KMS-11 (cell line): Measurements from ENCODE around the gene SCNN1G.
"Not testable (repeated sequence)": the region's sequence is repeated elsewhere in the genome, so short reads cannot be mapped to it uniquely, and the experiment has no call there.

Source experiments
- H2AFZ ChIP-seq: fragments of 200-600 bp; sonication (generic); 2 replicates; pipeline ENCODE4 v1.6.1; 2016; ENCODE audit warnings: antibody characterized with exemption, mixed run types, low read depth
- H3K27ac ChIP-seq: fragments of 200-600 bp; sonication (generic); 2 replicates; pipeline ENCODE4 v1.6.1; 2016; ENCODE audit warnings: mild to moderate bottlenecking, mixed run types
- H3K27me3 ChIP-seq: fragments of 200-600 bp; sonication (generic); 2 replicates; pipeline ENCODE4 v1.6.1; 2017; ENCODE audit warnings: mild to moderate bottlenecking, low read depth, mixed run types, moderate library complexity; ENCODE audit not compliant: insufficient read depth
- H3K36me3 ChIP-seq: fragments of 200-600 bp; sonication (generic); 2 replicates; pipeline ENCODE4 v1.6.1; 2017; ENCODE audit warnings: mild to moderate bottlenecking, mixed run types; ENCODE audit not compliant: insufficient read depth
- H3K4me1 ChIP-seq: fragments of 200-600 bp; sonication (generic); 2 replicates; pipeline ENCODE4 v1.6.1; 2016; ENCODE audit warnings: mild to moderate bottlenecking, low read depth, mixed run types; ENCODE audit not compliant: poor library complexity, severe bottlenecking
- H3K4me2 ChIP-seq: fragments of 200-600 bp; sonication (generic); 2 replicates; pipeline ENCODE4 v1.7.0; 2016; ENCODE audit warnings: mild to moderate bottlenecking, mixed run types
- H3K4me3 ChIP-seq: fragments of 200-600 bp; sonication (generic); IDR thresholded peaks from 2 replicates; pipeline ENCODE4 v1.6.1; 2017; ENCODE audit warnings: low read depth, low read length, mixed read lengths; ENCODE audit not compliant: insufficient read depth
- H3K79me2 ChIP-seq: fragments of 200-600 bp; sonication (generic); 2 replicates; pipeline ENCODE4 v1.6.1; 2016; ENCODE audit warnings: low read depth, mixed run types; ENCODE audit not compliant: insufficient read depth
- H3K9ac ChIP-seq: fragments of 200-600 bp; sonication (generic); 2 replicates; pipeline ENCODE4 v1.6.1; 2016; ENCODE audit warnings: mild to moderate bottlenecking, mixed run types
- H4K20me1 ChIP-seq: fragments of 200-600 bp; sonication (generic); 2 replicates; pipeline ENCODE4 v1.6.1; 2016; ENCODE audit warnings: mild to moderate bottlenecking, mixed run types; ENCODE audit not compliant: insufficient read depth
- CTCF ChIP-seq: fragments of 200-600 bp; sonication (generic); conservative IDR thresholded peaks from 2 replicates; pipeline ENCODE4 v1.6.1; 2017; ENCODE audit warnings: low read depth, mild to moderate bottlenecking, antibody characterized with exemption, low read length, moderate library complexity, mixed read lengths

Gene SCNN1G

DNA sequence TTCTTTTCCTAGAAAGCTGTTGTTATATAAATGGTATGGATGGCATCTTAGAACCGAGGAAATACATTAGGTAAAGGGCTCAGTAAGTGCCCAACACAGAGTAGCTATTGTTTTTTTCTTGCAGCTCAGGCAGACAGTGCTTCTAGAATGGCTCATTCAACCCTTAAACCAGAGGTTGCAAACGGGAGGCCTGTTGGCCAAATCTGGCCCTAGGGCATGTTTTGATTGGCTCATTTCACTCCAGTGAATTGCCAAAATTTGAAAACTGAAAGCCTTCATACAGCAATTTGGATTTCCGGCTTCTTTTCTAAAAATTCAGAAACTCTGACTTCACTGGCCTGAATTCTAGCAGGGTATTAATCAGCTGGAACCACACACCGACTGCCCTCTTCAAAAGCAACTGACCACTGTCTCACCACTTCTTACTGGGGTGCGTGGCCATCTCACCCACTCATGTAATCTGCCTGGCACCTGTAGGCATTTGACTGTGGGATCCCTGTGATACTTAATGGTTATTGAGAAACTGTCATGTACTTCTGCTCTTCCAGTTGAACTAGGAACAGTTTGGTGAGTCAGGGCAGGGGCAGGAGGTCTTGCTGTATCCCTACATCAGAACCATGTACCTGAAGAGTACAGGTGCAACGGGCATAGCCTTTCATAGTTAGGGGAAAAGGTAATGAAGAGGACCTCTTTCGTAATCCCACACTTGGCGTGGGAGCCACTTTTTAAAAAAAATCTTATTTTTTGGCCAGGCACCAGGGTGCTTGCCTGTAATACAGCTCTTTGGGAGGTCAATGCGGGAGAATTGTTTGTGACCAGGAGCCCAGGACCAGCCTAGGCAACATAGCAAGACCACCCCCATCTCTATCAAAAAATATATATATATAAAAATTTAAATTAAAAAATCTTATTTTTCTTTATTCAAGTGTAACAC, 66.0 kb downstream of the SCNN1G start:
- no peak overlapping the region for H3K27ac ChIP-seq
- no peaks in the 10 kb centered on the region for H3K4me1 ChIP-seq
- H3K79me2 ChIP-seq, result no peaks in the 10 kb centered on the region
- no peak overlapping the region for H3K4me3 ChIP-seq
- TF ChIP-seq CTCF, result no peak
- H3K9ac ChIP-seq, result no peak overlapping the region
- H3K36me3 ChIP-seq, result no peaks in the 10 kb centered on the region
- H3K4me2 ChIP-seq, result no peak overlapping the region
- no peaks in the 10 kb centered on the region for H3K27me3 ChIP-seq
- H2AFZ ChIP-seq, result no peak overlapping the region
- H4K20me1 ChIP-seq, result no peaks in the 10 kb centered on the region

DNA sequence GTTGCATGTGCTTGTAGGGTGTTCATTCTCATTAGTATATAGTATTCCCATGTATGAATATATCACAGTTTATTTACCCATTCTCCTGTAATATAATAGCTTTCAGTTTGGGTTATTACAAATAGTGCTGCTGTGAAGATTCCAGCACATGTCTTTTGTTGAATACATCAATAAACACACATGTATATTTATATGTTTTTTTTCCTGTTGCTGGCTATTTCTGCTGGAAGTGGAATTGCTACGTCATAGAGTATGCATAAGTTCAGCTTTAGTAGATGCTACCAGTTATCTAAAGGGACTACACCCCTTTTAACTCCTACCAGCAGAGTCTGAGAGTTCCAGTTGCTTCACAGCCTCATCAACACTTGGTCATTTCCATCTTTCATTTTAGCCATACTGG, 67.3 kb downstream of the SCNN1G start:
- H3K9ac ChIP-seq, result no peak overlapping the region
- H3K4me3 ChIP-seq, result no peak overlapping the region
- no peaks in the 10 kb centered on the region for H3K4me1 ChIP-seq
- no peaks in the 10 kb centered on the region for H4K20me1 ChIP-seq
- no peak overlapping the region for H2AFZ ChIP-seq
- H3K27me3 ChIP-seq, result no peaks in the 10 kb centered on the region
- no peak overlapping the region for H3K27ac ChIP-seq
- H3K4me2 ChIP-seq, result no peak overlapping the region
- no peak for TF ChIP-seq CTCF
- no peaks in the 10 kb centered on the region for H3K36me3 ChIP-seq
- H3K79me2 ChIP-seq, result no peaks in the 10 kb centered on the region

GRCh38 chr16:23252310-23252709, 69.8 kb downstream of the SCNN1G start:
- Histone ChIP-seq H3K36me3 (no peaks in the 10 kb centered on the region), H3K27ac (no peak overlapping the region), H3K4me3 (no peak overlapping the region), H3K79me2 (no peaks in the 10 kb centered on the region), H3K27me3 (no peaks in the 10 kb centered on the region), H4K20me1 (no peaks in the 10 kb centered on the region), H3K4me1 (no peaks in the 10 kb centered on the region), H3K4me2 (no peak overlapping the region), H2AFZ (no peak overlapping the region), H3K9ac (no peak overlapping the region)
- no peak for TF ChIP-seq CTCF

- not testable (repeated sequence) for H2AFZ ChIP-seq, H4K20me1 ChIP-seq, H3K4me3 ChIP-seq, H3K36me3 ChIP-seq, H3K79me2 ChIP-seq, H3K4me2 ChIP-seq, H3K4me1 ChIP-seq, H3K9ac ChIP-seq, H3K27ac ChIP-seq, H3K27me3 ChIP-seq
Measured at GRCh38 chr16:23253650-23254049, 71.1 kb downstream of the SCNN1G start.

DNA sequence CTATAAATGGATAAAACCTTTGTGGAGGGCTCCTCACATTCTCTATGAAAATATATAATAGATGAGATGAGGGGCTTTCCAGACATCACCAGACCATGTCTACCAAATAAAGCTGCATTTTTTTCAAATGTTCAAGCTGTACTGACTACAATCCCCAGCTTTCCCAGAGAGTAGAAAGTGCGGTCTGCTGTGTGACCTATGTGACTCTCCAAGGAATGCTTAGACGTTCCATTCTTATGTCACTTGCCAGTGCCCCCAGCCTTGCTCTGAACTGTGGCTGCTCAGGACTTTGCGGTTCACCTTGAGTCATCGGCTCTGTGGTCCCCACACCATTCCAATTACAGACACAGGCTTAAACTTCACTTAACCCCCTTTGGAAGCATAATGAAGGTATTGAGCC, 71.8 kb downstream of the SCNN1G start:
- no peak for TF ChIP-seq CTCF
- Histone ChIP-seq H3K27me3 (no peaks in the 10 kb centered on the region), H3K4me1 (no peaks in the 10 kb centered on the region), H3K79me2 (no peaks in the 10 kb centered on the region), H4K20me1 (no peaks in the 10 kb centered on the region), H3K4me3 (no peak overlapping the region), H3K4me2 (no peak overlapping the region), H2AFZ (no peak overlapping the region), H3K27ac (no peak overlapping the region), H3K9ac (no peak overlapping the region), H3K36me3 (no peaks in the 10 kb centered on the region)
